MCF 10A (cell line): ENCODE measurements around the gene SPATS2. TPM values are rescaled to one million over a fixed set of nuclear protein-coding genes. Genes with fewer than 3 reads are reported as not detected.
A peak's percentile ranks its signal among the peaks of the same experiment; 100 is the strongest.

ENCODE experiments used
- BruUV-seq: library from RNA; stranded (reverse); fragments of 400-500 nt; replicated peaks from 2 replicates; lab custom pipeline; 2021; lab: Mats Ljungman, UMichigan
- CTCF ChIA-PET: fragments of 300-600 bp; sonication (Branson Sonifier 250); formaldehyde crosslinking; extraction: SDS; loops from one replicate; lab custom pipeline; 2021; ENCODE audit warnings: antibody characterized with exemption, inconsistent platforms; lab: Yijun Ruan, JAX
- POLR2A ChIA-PET: fragments of 300-600, 350-650 bp; sonication (Branson Sonifier 250); formaldehyde crosslinking; extraction: SDS; loops from one replicate; lab custom pipeline; 2020; ENCODE audit warnings: antibody characterized with exemption, inconsistent platforms; lab: Yijun Ruan, JAX
- DNase-seq: peaks from one replicate; pipeline ENCODE4 v3.0.0-alpha.2; 2018; ENCODE audit not compliant: unreplicated experiment
- H3K27ac Mint-ChIP-seq: one replicate; pipeline ENCODE4 v1.8.0; 2022; ENCODE audit warnings: mild to moderate bottlenecking, low read depth, mixed read lengths; ENCODE audit not compliant: unreplicated experiment
- H3K27me3 Mint-ChIP-seq: one replicate; pipeline ENCODE4 v1.8.0; 2022; ENCODE audit warnings: mixed read lengths; ENCODE audit not compliant: insufficient read depth, unreplicated experiment
- H3K36me3 Mint-ChIP-seq: one replicate; pipeline ENCODE4 v1.8.0; 2022; ENCODE audit warnings: mild to moderate bottlenecking, moderate library complexity, mixed read lengths; ENCODE audit not compliant: insufficient read depth, unreplicated experiment
- H3K4me1 Mint-ChIP-seq: one replicate; pipeline ENCODE4 v1.8.0; 2022; ENCODE audit warnings: mixed read lengths; ENCODE audit not compliant: insufficient read depth, unreplicated experiment
- H3K4me3 Mint-ChIP-seq: one replicate; pipeline ENCODE4 v1.8.0; 2022; ENCODE audit warnings: mild to moderate bottlenecking, moderate library complexity, mixed read lengths; ENCODE audit not compliant: unreplicated experiment
- H3K9me3 Mint-ChIP-seq: one replicate; pipeline ENCODE4 v1.8.0; 2022; ENCODE audit warnings: mixed read lengths; ENCODE audit not compliant: unreplicated experiment
- CTCF ChIP-seq: fragments of 200-600 bp; IDR thresholded peaks from one replicate; pipeline ENCODE4 v1.8.0; 2022; ENCODE audit warnings: antibody characterized with exemption, mild to moderate bottlenecking; ENCODE audit not compliant: unreplicated experiment
- intact Hi-C: fragments of 100-400 bp; cut with micrococcal nuclease; formaldehyde crosslinking; loops from 2 replicates; pipeline ENCODE4 v1.14.1; 2022
- total RNA-seq: library from RNA; stranded (reverse); gene quantifications from 2 replicates; pipeline ENCODE4 v1.2.3, GENCODE V29; 2022

SPATS2 gene
- total RNA-seq, 1 experiment from 2014 or later = 26.0 TPM

GRCh38 chr12:49345825-49346658 is 21.2 kb upstream of the SPATS2 start:
- Mint-ChIP-seq H3K9me3 (no peaks in the 10 kb centered on the region), H3K27me3 (peaks cover 29% of the 10 kb centered on the region), H3K4me3 (peak overlapping the region; percentile 68), H3K27ac (no peak overlapping the region), H3K4me1 (peaks cover 9% of the 10 kb centered on the region), H3K36me3 (no peaks in the 10 kb centered on the region)
- no peak for DNase-seq
- no TSS peak for BruUV-seq
- TF ChIP-seq CTCF = no peak
- ChIA-PET POLR2A (interaction anchor here (0.9 to 2.6 kb wide), 6 partner anchors 16 to 80 kb away, joined by 3 to 14 read pairs (median 4); partner anchors contain the start of genes SPATS2, TROAP and TUBA1C), CTCF (interaction anchor here (0.5 to 14.4 kb wide), 11 partner anchors 8 to 265 kb away, joined by 3 to 251 read pairs (median 9); partner anchors contain the start of gene PRPH)
- intact Hi-C loops = no loop called here

GRCh38 chr12:49346659-49347310 is 20.5 kb upstream of the SPATS2 start, which contains the start of gene DNAJC22:
Gene DNAJC22, plus strand, starts transcription at chr12:49346888. Its CDS starts 1,985 bp downstream, at chr12:49348873.
- no peak for TF ChIP-seq CTCF
- DNase-seq = peak; percentile 33
- no TSS peak for BruUV-seq
- H3K9me3 Mint-ChIP-seq = no peaks in the 10 kb centered on the region
- H3K27me3 Mint-ChIP-seq = peaks cover 29% of the 10 kb centered on the region
- ChIA-PET CTCF (interaction anchor here (0.5 to 14.4 kb wide), 22 partner anchors 8 to 264 kb away, joined by 3 to 251 read pairs (median 4); partner anchors contain the start of genes C1QL4 and PRPH), POLR2A (interaction anchor here (0.6 to 2.6 kb wide), 12 partner anchors 8 to 221 kb away, joined by 3 to 14 read pairs (median 4); partner anchors contain the start of genes SPATS2, TROAP and TUBA1C)
- peak within 1 kb of the TSS; percentile 68 for H3K4me3 Mint-ChIP-seq
- H3K36me3 Mint-ChIP-seq = no peaks in the 10 kb centered on the region
- peaks cover 9% of the 10 kb centered on the region for H3K4me1 Mint-ChIP-seq
- no peak within 1 kb of the TSS for H3K27ac Mint-ChIP-seq
- intact Hi-C loops = no loop called here

- peak; percentile 87 for DNase-seq
- CTCF ChIA-PET = interaction anchor here (0.5 to 14.4 kb wide), 31 partner anchors 9 to 433 kb away, joined by 3 to 251 read pairs (median 4); partner anchors contain the start of genes C1QL4, PRPH, SPATS2 and TROAP
- Mint-ChIP-seq H3K27me3 (peaks cover 29% of the 10 kb centered on the region), H3K27ac (no peak overlapping the region), H3K4me3 (peak overlapping the region; percentile 68), H3K9me3 (no peaks in the 10 kb centered on the region), H3K36me3 (no peaks in the 10 kb centered on the region), H3K4me1 (peaks cover 9% of the 10 kb centered on the region)
- intact Hi-C loops = no loop called here
- POLR2A ChIA-PET = interaction anchor here (0.6 to 2.6 kb wide), 11 partner anchors 9 to 220 kb away, joined by 3 to 14 read pairs (median 3); partner anchors contain the start of genes SPATS2, TROAP and TUBA1C
- no TSS peak for BruUV-seq
- TF ChIP-seq CTCF = peak; percentile 95
Observed at GRCh38 chr12:49347311-49348193, 19.7 kb upstream of the SPATS2 start.
